T-cell (primary cell): Measurements from ENCODE around the gene PIPOX. TPM values are rescaled to one million over a fixed set of nuclear protein-coding genes. Genes with fewer than 3 reads are reported as not detected.

Experiments
- ATAC-seq, 4 experiments: fragments of 200-7000 bp in 3 of 4; fragments of 150-1000 bp in 1 of 4; cut with Tn5 transposase; replicated peaks in 1 of 4; 1 replicate in 3 of 4; 2 replicates in 1 of 4; pipeline ENCODE4 v1.10.0; 2021; ENCODE audit warnings: moderate library complexity in 3 of 4, mild to moderate bottlenecking in 2 of 4, moderate number of reproducible peaks in 1 of 4
- CTCF ChIA-PET, 2 donors: fragments of 300-600 bp; sonication (Branson Sonifier 250); formaldehyde crosslinking; loops; one replicate each; lab custom pipeline; 2022; ENCODE audit warnings: antibody characterized with exemption in 2 of 2; lab: Charles Lee
- POLR2A ChIA-PET, 2 donors: fragments of 300-600 bp; sonication (Branson Sonifier 250); formaldehyde crosslinking; loops; one replicate each; lab custom pipeline; 2022; ENCODE audit warnings: antibody characterized with exemption in 2 of 2; lab: Charles Lee
- DNase-seq, 35 experiments: peaks; one replicate each; pipeline versions ENCODE4 v3.0.0 to v3.0.0-alpha.2; 2013 to 2023
- H3K27ac ChIP-seq: one replicate; pipeline ENCODE4 v1.5.1; 2013; ENCODE audit warnings: low read length
- H3K27me3 ChIP-seq, 2 experiments: replicated peaks in 1 of 2; 1 replicate in 1 of 2; 2 replicates in 1 of 2; pipeline versions ENCODE4 v1.6.1 to v1.7.0; 2013; ENCODE audit warnings: low read length in 1 of 2, mixed read lengths in 1 of 2; ENCODE audit not compliant: control insufficient read depth in 2 of 2, insufficient read depth in 2 of 2; ENCODE audit errors: extremely low read depth in 1 of 2
- H3K36me3 ChIP-seq, 2 donors: 1 replicate in 1 of 2; 2 replicates in 1 of 2; pipeline versions ENCODE4 v1.6.1 to v1.7.0; 2013; ENCODE audit warnings: low read length in 1 of 2; ENCODE audit not compliant: control insufficient read depth in 2 of 2, insufficient read depth in 1 of 2; ENCODE audit errors: extremely low read depth in 1 of 2
- H3K4me1 ChIP-seq, 2 experiments: 1 replicate in 1 of 2; 2 replicates in 1 of 2; pipeline versions ENCODE4 v1.6.1 to v1.7.0; 2013; ENCODE audit warnings: low read length in 2 of 2, mixed read lengths in 1 of 2; ENCODE audit not compliant: insufficient read depth in 2 of 2, control insufficient read depth in 1 of 2; ENCODE audit errors: extremely low read depth in 1 of 2
- H3K4me3 ChIP-seq, 2 donors: 1 replicate in 1 of 2; 2 replicates in 1 of 2; pipeline versions ENCODE4 v1.5.1 to v1.7.0; 2013; ENCODE audit warnings: mild to moderate bottlenecking in 2 of 2, low read length in 1 of 2, moderate library complexity in 1 of 2; ENCODE audit not compliant: control insufficient read depth in 1 of 2; ENCODE audit errors: extremely low read depth in 1 of 2
- H3K9me3 ChIP-seq: 2 replicates; pipeline ENCODE4 v1.7.0; 2013
- H3K27ac Mint-ChIP-seq, 2 donors: one replicate each; pipeline ENCODE4 v1.8.0; 2020 to 2021; ENCODE audit warnings: mild to moderate bottlenecking in 2 of 2, mixed read lengths in 2 of 2
- H3K27me3 Mint-ChIP-seq, 2 donors: one replicate each; pipeline ENCODE4 v1.8.0; 2021 to 2022; ENCODE audit warnings: mixed read lengths in 2 of 2
- H3K36me3 Mint-ChIP-seq: one replicate; pipeline ENCODE4 v1.8.0; 2021; ENCODE audit warnings: mixed read lengths
- H3K4me1 Mint-ChIP-seq, 3 donors: one replicate each; pipeline ENCODE4 v1.8.0; 2020 to 2022; ENCODE audit warnings: mixed read lengths in 3 of 3, mild to moderate bottlenecking in 1 of 3
- H3K4me3 Mint-ChIP-seq, 3 donors: one replicate each; pipeline ENCODE4 v1.8.0; 2020 to 2022; ENCODE audit warnings: mild to moderate bottlenecking in 3 of 3, mixed read lengths in 3 of 3, moderate library complexity in 3 of 3
- H3K9me3 Mint-ChIP-seq, 3 donors: one replicate each; pipeline ENCODE4 v1.8.0; 2020 to 2022; ENCODE audit warnings: mixed read lengths in 3 of 3
- WGBS: methylation state at CpG from one replicate; pipeline ENCODE4 v1.1.5; 2013; ENCODE audit warnings: missing lambda C conversion rate; ENCODE audit not compliant: insufficient coverage; 5-methylcytosine and 5-hydroxymethylcytosine counted together
- total RNA-seq, 35 experiments: library from RNA in 6 of 35; stranded (reverse) in 6 of 35; fragments of 120-200 nt in 1 of 35; gene quantifications; one replicate each; pipeline versions ENCODE4 v1.2.1 to v1.2.4 and lab custom pipeline; 2013 to 2026

Gene PIPOX
- total RNA-seq, 5 donors from 2014 or later (not counting 1 experiment from before 2014, with no cell fraction given): 2.4 to 5.7 (median 4.6) TPM

DNA sequence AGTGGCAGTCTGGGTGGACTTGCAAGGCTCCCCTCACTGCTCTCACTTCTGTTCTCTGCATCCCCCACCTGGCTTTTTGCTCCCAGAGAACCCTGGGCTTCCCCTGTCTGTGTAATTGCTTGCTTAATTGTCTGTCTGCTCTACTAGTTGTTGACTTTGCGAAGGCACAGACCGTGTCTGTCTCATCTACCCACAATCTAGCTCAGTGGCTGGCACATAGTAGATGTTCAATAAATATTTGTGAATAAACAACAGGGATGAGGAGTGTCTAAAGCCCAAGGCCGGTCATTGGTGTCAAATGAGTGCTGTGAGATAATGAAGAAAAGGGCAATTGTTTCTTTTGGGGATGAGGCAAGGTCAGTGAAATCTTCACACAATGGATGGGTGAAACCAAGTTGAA lies 34.4 kb upstream of the PIPOX start:
- ChIA-PET POLR2A (no interaction called here), CTCF (interaction anchor here in 1 of 2 donors (0.5 kb wide), 1 partner anchor 472 kb away, joined by 4 read pairs; no protein-coding TSS in a partner anchor)
- DNase-seq (no peak), ATAC-seq (no peak)
- Mint-ChIP-seq H3K36me3 (no peaks in the 10 kb centered on the region), H3K4me3 (no peak overlapping the region), H3K9me3 (no peaks in the 10 kb centered on the region), H3K27ac (no peak overlapping the region), H3K4me1 (peaks cover 0 to 3% (median 2%) of the 10 kb centered on the region in 3 donors), H3K27me3 (peaks cover 53 to 67% of the 10 kb centered on the region in 2 donors)
- peaks cover 0 to 5% of the 10 kb centered on the region in 2 experiments for H3K4me1 ChIP-seq
- no peak overlapping the region for H3K27ac ChIP-seq
- no peaks in the 10 kb centered on the region for H3K9me3 ChIP-seq
- no peaks in the 10 kb centered on the region for H3K36me3 ChIP-seq
- H3K27me3 ChIP-seq: peaks cover 0 to 75% of the 10 kb centered on the region in 2 experiments
- H3K4me3 ChIP-seq: no peak overlapping the region
- WGBS: 86% methylated on average over 1 of the region's 3 CpGs

DNA sequence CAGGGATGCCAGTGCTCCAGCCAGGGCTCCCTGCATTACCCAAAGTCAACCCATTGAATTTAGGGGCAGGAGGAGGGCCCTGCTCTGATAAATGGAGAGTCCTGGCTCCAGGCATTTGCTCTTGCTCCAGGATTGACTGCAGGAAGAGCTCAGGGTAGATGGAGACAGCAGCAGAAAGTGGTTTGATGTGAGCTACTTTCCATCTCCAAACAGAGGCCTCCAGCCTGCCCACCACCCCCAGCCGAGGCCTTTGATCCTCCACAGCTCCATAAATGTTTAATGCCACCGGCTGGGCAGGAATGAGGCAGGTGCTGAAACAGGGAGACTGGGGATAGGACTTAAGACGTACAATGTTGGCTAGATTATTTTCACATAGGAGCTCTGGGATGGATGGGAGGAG lies 32.8 kb upstream of the PIPOX start:
- no peak for ATAC-seq
- H3K27ac Mint-ChIP-seq: no peak overlapping the region
- CTCF ChIA-PET: no interaction called here

DNA sequence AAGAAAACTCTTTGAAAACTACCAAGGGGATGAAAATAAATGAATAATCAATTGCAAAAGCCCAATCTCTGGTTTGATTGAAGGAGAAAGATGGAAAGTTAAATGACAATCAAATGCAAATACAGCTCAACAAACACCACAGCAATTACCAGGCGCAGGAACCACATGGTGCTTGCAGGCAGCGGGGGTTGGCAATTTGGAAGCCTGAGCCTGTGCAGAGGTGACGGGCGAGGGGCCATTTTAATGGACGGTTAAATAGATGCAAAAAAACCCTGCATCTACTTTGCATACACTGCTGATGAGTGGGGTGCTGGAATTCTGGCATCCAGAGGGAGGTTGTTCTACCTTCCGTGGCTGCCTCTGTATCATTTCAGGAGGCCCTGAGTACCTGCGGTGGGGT lies 32.4 kb upstream of the PIPOX start:
- Mint-ChIP-seq H3K27ac (no peak overlapping the region), H3K4me1 (peaks cover 0 to 3% (median 2%) of the 10 kb centered on the region in 3 donors), H3K4me3 (no peak overlapping the region), H3K9me3 (no peaks in the 10 kb centered on the region), H3K27me3 (peaks cover 49 to 59% of the 10 kb centered on the region in 2 donors), H3K36me3 (no peaks in the 10 kb centered on the region)
- no peak overlapping the region for H3K27ac ChIP-seq
- 87% methylated on average over 4 of the region's 7 CpGs for WGBS
- H3K27me3 ChIP-seq: peaks cover 2 to 56% of the 10 kb centered on the region in 2 experiments
- ATAC-seq (no peak), DNase-seq (no peak)
- no peak overlapping the region for H3K4me3 ChIP-seq
- H3K36me3 ChIP-seq: no peaks in the 10 kb centered on the region
- CTCF ChIA-PET: no interaction called here
- peaks cover 0 to 2% of the 10 kb centered on the region in 2 experiments for H3K4me1 ChIP-seq
- no peaks in the 10 kb centered on the region for H3K9me3 ChIP-seq
- POLR2A ChIA-PET: no interaction called here

More for the DNA sequence above, 32.8 kb upstream of the PIPOX start:
- POLR2A ChIA-PET: no interaction called here
- peaks cover 49 to 60% of the 10 kb centered on the region in 2 donors for H3K27me3 Mint-ChIP-seq
- H3K4me3 ChIP-seq: no peak overlapping the region
- no peaks in the 10 kb centered on the region for H3K9me3 ChIP-seq
- no peak for DNase-seq
- no peaks in the 10 kb centered on the region for H3K9me3 Mint-ChIP-seq
- H3K4me1 ChIP-seq: peaks cover 0 to 5% of the 10 kb centered on the region in 2 experiments
- H3K36me3 ChIP-seq: no peaks in the 10 kb centered on the region
- no peaks in the 10 kb centered on the region for H3K36me3 Mint-ChIP-seq
- WGBS: 71% methylated on average over 1 of the region's 3 CpGs
- no peak overlapping the region for H3K4me3 Mint-ChIP-seq
- H3K4me1 Mint-ChIP-seq: peaks cover 0 to 3% (median 2%) of the 10 kb centered on the region in 3 donors
- H3K27me3 ChIP-seq: peaks cover under 1 to 59% of the 10 kb centered on the region in 2 experiments
- H3K27ac ChIP-seq: no peak overlapping the region

DNA sequence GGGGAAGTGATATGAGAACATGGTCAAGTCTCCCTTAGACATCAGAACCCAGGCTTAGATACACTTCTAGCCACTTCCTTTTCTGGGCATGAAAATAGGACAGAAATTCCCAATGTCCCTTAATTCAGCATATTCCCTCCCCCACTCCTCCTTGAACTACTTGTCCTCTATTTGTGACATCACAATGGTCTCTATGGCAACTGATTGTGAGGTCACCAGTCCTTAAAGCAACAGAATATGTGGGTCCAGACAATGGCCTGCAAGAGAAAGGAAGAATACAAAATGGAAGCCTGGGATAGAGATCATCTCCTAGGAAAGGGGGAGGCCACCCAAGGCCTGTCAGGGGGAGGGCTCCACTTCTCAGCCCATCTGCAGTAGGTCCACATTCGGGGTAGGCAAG lies 30.4 kb upstream of the PIPOX start:
- no peak overlapping the region for H3K27ac ChIP-seq
- no peaks in the 10 kb centered on the region for H3K36me3 ChIP-seq
- Mint-ChIP-seq H3K4me3 (no peak overlapping the region), H3K4me1 (no peaks in the 10 kb centered on the region), H3K9me3 (no peaks in the 10 kb centered on the region), H3K27ac (no peak overlapping the region), H3K27me3 (peaks cover 48 to 57% of the 10 kb centered on the region in 2 donors), H3K36me3 (no peaks in the 10 kb centered on the region)
- peaks cover 2 to 48% of the 10 kb centered on the region in 2 experiments for H3K27me3 ChIP-seq
- POLR2A ChIA-PET: no interaction called here
- H3K9me3 ChIP-seq: no peaks in the 10 kb centered on the region
- WGBS: 90% methylated on average over 1 of the region's 1 CpG
- CTCF ChIA-PET: no interaction called here
- ATAC-seq (no peak), DNase-seq (no peak)
- no peaks in the 10 kb centered on the region for H3K4me1 ChIP-seq
- H3K4me3 ChIP-seq: no peak overlapping the region

- ATAC-seq: no peak
- Mint-ChIP-seq H3K4me1 (peaks cover 5 to 9% (median 6%) of the 10 kb centered on the region in 3 donors), H3K27me3 (peaks cover 48 to 59% of the 10 kb centered on the region in 2 donors), H3K4me3 (no peak overlapping the region), H3K9me3 (no peaks in the 10 kb centered on the region), H3K36me3 (no peaks in the 10 kb centered on the region), H3K27ac (no peak overlapping the region)
- H3K4me1 ChIP-seq: peaks cover 0 to 4% of the 10 kb centered on the region in 2 experiments
- no peaks in the 10 kb centered on the region for H3K9me3 ChIP-seq
- 88% methylated on average over 4 of the region's 5 CpGs for WGBS
- POLR2A ChIA-PET: no interaction called here
- H3K4me3 ChIP-seq: no peak overlapping the region
- DNase-seq: no peak
- H3K36me3 ChIP-seq: no peaks in the 10 kb centered on the region
- H3K27ac ChIP-seq: no peak overlapping the region
- peaks cover 2 to 50% of the 10 kb centered on the region in 2 experiments for H3K27me3 ChIP-seq
- CTCF ChIA-PET: no interaction called here
Observed at GRCh38 chr17:29014716-29015115, 28.2 kb upstream of the PIPOX start.

DNA sequence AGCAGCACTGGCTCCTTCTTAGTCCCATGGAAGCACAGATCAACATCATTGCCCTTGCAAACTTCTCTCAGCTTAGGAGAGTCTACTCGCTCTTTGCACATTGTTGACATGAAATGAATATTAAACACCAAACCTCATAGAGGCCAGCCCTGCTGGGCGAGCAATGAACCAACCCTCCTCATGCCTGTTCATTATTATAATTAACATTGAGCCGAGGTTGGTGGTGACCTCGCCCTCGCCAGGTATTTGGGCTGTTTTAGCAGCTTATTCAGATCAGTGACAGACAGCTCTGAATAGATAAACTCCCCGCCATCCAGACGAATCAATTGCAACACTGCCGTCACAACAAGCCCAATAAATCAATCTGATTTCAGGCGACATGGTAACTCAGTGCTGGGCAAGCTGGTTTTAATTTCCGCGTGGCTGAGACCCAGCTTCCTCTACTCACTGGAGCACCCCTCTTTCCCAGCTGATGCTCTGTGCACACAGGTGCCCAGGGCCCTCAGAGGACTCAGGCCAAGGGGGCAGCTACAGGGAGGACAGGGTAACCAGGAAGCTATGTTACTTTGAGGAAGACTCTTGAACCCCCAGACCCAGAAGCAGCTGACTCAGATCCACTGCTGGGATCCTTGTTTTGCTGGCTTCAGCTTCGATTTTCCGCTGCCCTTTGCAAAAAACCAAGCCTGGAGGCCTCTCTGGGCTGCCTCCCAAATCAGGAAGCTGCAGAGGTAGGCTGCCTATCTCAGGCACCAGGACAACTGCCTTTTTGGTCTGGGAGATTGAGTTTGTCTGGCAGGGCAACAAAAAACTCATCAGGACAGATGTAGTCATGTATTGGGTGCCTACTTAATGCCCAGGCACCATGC lies 26.4 kb upstream of the PIPOX start:
- peaks cover 2 to 52% of the 10 kb centered on the region in 2 experiments for H3K27me3 ChIP-seq
- Mint-ChIP-seq H3K4me1 (peaks cover 5 to 11% (median 7%) of the 10 kb centered on the region in 3 donors), H3K9me3 (no peaks in the 10 kb centered on the region), H3K36me3 (no peaks in the 10 kb centered on the region), H3K27me3 (peaks cover 53 to 63% of the 10 kb centered on the region in 2 donors), H3K27ac (no peak overlapping the region), H3K4me3 (no peak overlapping the region)
- ChIA-PET POLR2A (interaction anchor here in 1 of 2 donors (0.5 kb wide), 1 partner anchor 304 kb away, joined by 4 read pairs; no protein-coding TSS in a partner anchor), CTCF (no interaction called here)
- H3K36me3 ChIP-seq: no peaks in the 10 kb centered on the region
- no peak overlapping the region for H3K4me3 ChIP-seq
- ATAC-seq (no peak), DNase-seq (no peak)
- 73% methylated on average over 10 of the region's 13 CpGs for WGBS
- no peak overlapping the region for H3K27ac ChIP-seq
- H3K4me1 ChIP-seq: peaks cover 0 to 9% of the 10 kb centered on the region in 2 experiments
- H3K9me3 ChIP-seq: no peaks in the 10 kb centered on the region
